Umbilical cord (tissue), 2 donors: ENCODE data around the gene PAF1. TPM values are rescaled to one million over a fixed set of nuclear protein-coding genes. Genes with fewer than 3 reads are reported as not detected.

ENCODE experiments used
- DNase-seq: peaks from one replicate; pipeline ENCODE4 v3.0.0-alpha.2; 2015; ENCODE audit warnings: low spot score
- total RNA-seq: library from RNA; depleted of rRNA; stranded (reverse); fragments of >200 nt; gene quantifications from one replicate; pipeline ENCODE4 v1.2.3, GENCODE V29; 2014; ENCODE audit warnings: low replicate concordance; ENCODE audit not compliant: insufficient read depth

PAF1 gene
- total RNA-seq = 12.5 TPM

- peak; percentile 100 for DNase-seq
These were observed at the start of gene PAF1, which contains the start of gene MED29 for GRCh38 chr19:39390751-39391437. Gene PAF1 (minus strand): TSS chr19:39391106. CDS start chr19:39390864, 242 bp downstream. Gene MED29 (plus strand): TSS chr19:39391378. CDS start chr19:39391423, 45 bp downstream.

DNA sequence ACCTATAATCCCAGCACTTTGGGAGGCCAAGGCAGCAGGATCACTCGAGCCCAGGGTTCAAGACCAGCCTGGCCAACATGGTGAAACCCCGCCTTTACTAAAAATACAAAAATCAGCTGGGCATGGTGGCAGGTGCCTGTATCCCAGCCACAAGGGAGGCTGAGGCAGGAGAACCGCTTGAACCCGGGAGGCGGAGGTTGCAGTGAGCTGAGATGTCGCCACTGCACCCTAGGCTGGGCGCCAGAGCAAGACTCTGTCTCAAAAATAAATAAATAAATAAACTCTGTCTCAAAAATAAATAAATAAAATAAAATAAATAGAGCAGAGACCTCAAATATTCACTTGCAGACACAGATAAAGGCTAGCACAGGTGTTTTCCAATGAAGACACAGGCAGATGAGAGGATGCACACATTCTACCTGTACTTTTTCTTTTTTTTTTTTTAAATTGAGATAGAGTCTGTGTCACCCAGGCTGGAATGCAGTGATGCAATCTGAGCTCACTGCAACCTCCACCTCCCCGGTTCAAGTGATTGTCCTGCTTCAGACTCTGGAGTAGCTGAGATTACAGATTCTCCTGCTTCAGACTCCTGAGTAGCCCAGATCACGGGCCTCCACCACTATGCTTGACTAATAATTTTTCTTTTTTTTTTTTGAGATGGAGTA is 47.5 kb upstream of the PAF1 start:
- DNase-seq = no peak

GRCh38 chr19:39436350-39436716 is 45.4 kb upstream of the PAF1 start:
- no peak for DNase-seq

GRCh38 chr19:39435499-39436349 is 44.8 kb upstream of the PAF1 start, which contains the start of gene RPS16:
Gene RPS16 (minus strand): TSS chr19:39435949. CDS start chr19:39435895, 54 bp downstream.
- DNase-seq = peak; percentile 99

- DNase-seq = no peak
These were observed 43.5 kb upstream of the PAF1 start for GRCh38 chr19:39434123-39435076.

DNA sequence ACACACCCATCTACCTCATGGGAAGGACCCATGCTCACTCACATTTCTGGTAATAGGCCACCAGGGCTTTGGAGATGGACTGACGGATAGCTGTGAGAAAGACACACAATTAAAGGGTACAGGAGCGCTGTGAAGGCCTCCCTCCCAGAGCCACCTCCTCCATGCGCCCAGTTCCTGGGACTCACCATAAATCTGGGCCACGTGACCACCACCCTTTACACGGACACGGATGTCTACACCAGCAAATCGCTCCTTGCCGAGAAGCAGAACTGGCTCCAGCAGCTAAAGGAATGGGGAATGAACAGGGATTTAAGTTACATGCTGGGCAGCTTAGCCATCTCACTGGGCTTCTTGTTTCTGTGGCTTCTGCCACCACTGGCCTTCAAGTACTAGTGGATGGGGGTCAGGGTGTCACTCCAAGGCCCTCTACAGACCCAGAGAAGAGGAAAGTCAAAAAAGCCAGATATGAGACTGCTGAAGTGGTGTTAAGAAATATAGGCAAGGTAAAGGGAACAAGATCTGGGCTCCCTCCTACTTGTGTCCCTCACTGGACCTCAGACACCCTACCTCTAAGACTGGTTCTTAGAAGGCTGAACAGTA is 42.7 kb upstream of the PAF1 start:
- no peak for DNase-seq

DNA sequence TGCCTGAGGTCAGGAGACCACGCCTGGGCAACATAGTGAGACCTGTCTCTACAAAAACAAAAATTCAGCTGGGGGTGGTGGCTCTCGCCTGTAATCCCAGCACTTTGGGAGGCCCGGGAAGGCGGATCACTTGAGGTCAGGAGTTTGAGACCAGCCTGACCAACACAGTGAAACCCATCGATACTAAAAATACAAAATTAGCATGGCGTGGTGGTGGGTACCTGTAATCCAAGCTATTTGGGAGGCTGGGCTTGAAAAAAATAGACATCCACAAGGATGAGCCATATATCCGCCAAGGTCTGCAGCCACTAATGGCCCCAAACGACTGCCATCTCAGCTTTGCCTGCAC is 41.7 kb upstream of the PAF1 start:
- DNase-seq = no peak

DNA sequence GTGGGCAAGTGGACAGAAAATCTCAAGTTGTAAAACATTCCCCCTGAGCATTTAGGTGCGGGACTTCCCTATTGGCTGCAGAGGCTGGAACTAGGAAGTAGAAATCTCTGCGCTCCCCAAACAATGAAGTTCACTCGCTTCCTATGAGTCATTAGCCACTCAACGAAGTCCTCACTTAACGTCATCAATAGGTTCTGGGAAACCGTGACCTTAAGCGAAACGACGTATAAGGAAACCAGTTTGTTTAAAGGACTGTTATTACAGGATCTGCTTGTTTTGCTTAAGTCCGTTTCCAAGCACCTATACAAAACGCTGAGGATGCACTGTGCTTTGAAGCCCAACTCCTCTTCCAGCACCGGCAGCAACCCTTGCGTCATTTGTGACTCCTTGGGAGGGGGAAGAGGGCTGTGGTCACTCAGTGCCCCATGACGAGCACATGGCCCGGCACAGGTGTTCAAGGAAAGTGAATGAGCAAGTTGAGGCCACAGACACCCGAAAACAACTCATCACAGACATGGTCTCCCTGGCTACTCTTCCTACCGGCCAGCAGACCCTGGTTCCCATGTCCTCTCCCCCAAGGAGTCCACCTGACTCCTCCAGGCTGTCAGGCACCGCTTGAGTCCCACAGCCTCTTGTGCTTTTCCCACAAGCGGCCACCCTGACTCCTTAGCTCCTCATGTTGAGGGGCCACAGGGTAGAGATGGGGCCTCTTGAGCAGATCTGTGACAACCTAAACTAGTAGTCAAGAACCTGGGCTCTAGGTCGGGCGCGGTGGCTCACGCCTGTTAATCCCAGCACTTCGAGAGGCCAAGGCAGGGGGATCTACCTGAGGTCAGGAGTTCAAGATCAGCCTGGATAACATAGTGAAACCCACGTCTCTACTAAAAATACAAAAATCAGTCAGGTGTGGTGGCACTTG is 40.0 kb upstream of the PAF1 start:
- DNase-seq = peak; percentile 71

- peak; percentile 92 for DNase-seq
These were observed 37.6 kb upstream of the PAF1 start for GRCh38 chr19:39428283-39429112.

GRCh38 chr19:39427707-39428106 is 36.8 kb upstream of the PAF1 start:
- DNase-seq = no peak

DNA sequence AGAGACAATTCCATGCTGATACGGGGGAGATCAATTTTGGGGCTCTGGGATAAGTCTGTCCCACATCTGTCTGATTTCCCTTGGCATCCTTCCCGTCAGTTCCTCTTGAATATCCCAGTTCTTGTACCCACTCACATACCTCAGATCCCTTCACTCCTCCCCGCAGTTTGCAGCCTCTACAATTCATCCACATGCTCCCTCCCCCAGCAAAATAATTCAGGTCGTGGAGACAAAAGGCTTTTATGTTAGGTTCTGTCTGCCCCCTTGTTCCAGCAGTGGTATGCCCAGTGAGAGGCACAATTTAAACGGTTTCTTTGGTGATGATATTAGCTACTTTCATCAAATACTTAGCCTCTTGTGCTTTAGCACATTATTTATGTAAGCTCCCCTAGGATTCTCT is 35.3 kb upstream of the PAF1 start:
- DNase-seq = no peak

- DNase-seq = no peak
These were observed 34.8 kb upstream of the PAF1 start for GRCh38 chr19:39425744-39426143.

GRCh38 chr19:39424934-39425333 is 34.0 kb upstream of the PAF1 start:
- no peak for DNase-seq

GRCh38 chr19:39423258-39424086 is 32.6 kb upstream of the PAF1 start:
- no peak for DNase-seq

DNA sequence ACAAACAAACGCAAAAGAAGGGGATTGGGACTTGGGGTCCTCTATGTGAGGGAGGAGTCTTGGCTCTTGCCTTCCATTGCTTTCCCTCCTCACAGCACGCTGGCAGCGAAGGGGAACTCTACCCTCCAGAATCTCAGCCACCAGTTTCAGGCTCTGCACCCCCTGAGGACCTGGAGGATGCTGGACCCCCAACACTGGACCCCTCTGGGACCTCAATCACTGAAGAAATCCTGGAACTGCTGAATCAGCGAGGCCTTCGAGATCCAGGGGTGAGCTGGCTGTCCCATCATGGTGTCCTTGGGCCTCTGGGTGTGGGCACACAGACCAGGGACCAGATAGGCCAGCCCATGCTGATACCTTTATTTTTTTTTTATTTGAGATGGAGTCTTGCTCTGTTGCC is 31.1 kb upstream of the PAF1 start:
- no peak for DNase-seq

DNA sequence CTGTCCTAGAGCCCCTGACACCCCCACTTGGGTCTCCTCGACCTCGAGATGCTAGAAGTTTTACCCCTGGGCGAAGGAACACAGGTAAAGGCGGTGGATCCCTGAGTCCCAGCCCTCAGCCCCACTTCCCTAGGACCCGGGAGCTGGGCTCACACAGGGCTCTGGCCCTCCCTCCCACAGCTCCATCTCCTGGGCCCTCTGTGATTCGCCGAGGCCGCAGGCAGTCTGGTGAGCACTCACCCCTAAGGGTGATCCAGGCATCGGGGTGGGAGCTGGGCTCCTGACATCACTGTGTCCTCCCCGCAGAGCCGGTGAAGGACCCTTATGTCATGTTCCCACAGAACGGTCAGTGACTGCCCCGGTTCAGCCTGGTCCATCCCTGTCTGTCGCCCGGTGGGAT is 29.9 kb upstream of the PAF1 start:
- no peak for DNase-seq

GRCh38 chr19:39419003-39419402 is 28.1 kb upstream of the PAF1 start:
- no peak for DNase-seq
